Neural cell (in vitro differentiated cells): ENCODE data around the gene ATP6V0E2. TPM values are rescaled to one million over a fixed set of nuclear protein-coding genes. Genes with fewer than 3 reads are reported as not detected.

Source experiments
- H2AFZ ChIP-seq: fragments of 200-600, 300-800 bp; sonication (generic), shearing (Covaris generic); 2 replicates; pipeline ENCODE4 v1.6.0; 2014; ENCODE audit warnings: low read depth, mild to moderate bottlenecking, antibody characterized with exemption, low read length, moderate library complexity
- H3F3A ChIP-seq: fragments of 200-600 bp; shearing (Covaris generic); 2 replicates; pipeline ENCODE4 v1.6.1; 2016; ENCODE audit warnings: mild to moderate bottlenecking, moderate library complexity, mixed read lengths, antibody characterized with exemption, low read length; ENCODE audit not compliant: insufficient read depth, poor library complexity, severe bottlenecking
- H3K27ac ChIP-seq: fragments of 200-600, 300-800 bp; sonication (generic), shearing (Covaris generic); 2 replicates; pipeline ENCODE4 v1.5.1; 2014; ENCODE audit warnings: mild to moderate bottlenecking, low read length, moderate library complexity
- H3K27me3 ChIP-seq: fragments of 300-800, 200-600 bp; sonication (generic), shearing (Covaris generic); 2 replicates; pipeline ENCODE4 v1.6.0; 2014; ENCODE audit warnings: mild to moderate bottlenecking, low read depth, low read length, moderate library complexity; ENCODE audit not compliant: insufficient read depth
- H3K36me3 ChIP-seq: fragments of 300-800, 200-600 bp; sonication (generic), shearing (Covaris generic); 2 replicates; pipeline ENCODE4 v1.5.1; 2014; ENCODE audit warnings: mild to moderate bottlenecking, antibody characterized with exemption, low read length, moderate library complexity; ENCODE audit not compliant: insufficient read depth
- H3K4me2 ChIP-seq: fragments of 300-800, 200-600 bp; sonication (generic), shearing (Covaris generic); 2 replicates; pipeline ENCODE4 v1.6.0; 2014; ENCODE audit warnings: mild to moderate bottlenecking, low read length
- H3K4me3 ChIP-seq: fragments of 300-800, 200-600 bp; sonication (generic), shearing (Covaris generic); 2 replicates; pipeline ENCODE4 v1.5.1; 2014; ENCODE audit warnings: mild to moderate bottlenecking, low read length, moderate library complexity
- H3K79me2 ChIP-seq: fragments of 200-600 bp; shearing (Covaris generic); replicated peaks from 2 replicates; pipeline ENCODE4 v1.6.0; 2014; ENCODE audit warnings: mild to moderate bottlenecking, low read length, moderate library complexity; ENCODE audit not compliant: insufficient read depth
- H3K9ac ChIP-seq: fragments of 300-800, 200-600 bp; sonication (generic), shearing (Covaris generic); 2 replicates; pipeline ENCODE4 v1.6.1; 2016; ENCODE audit warnings: mild to moderate bottlenecking, low read length, mixed read lengths
- H3K9me2 ChIP-seq: fragments of 200-600 bp; shearing (Covaris generic); 2 replicates; pipeline ENCODE4 v1.6.1; 2016; ENCODE audit warnings: mild to moderate bottlenecking, low read length, mixed read lengths; ENCODE audit not compliant: insufficient read depth
- H3K9me3 ChIP-seq: fragments of 200-600, 300-800 bp; sonication (generic), shearing (Covaris generic); 2 replicates; pipeline ENCODE4 v1.6.1; 2016; ENCODE audit warnings: mild to moderate bottlenecking, mixed run types, low read length, moderate library complexity, mixed read lengths
- H4K20me1 ChIP-seq: fragments of 200-600 bp; shearing (Covaris generic); 2 replicates; pipeline ENCODE4 v1.6.1; 2016; ENCODE audit warnings: mild to moderate bottlenecking, mixed run types; ENCODE audit not compliant: insufficient read depth
- CTCF ChIP-seq: fragments of 450-650 bp; IDR thresholded peaks from 2 replicates; pipeline ENCODE4 v1.5.1; 2014; ENCODE audit warnings: antibody characterized with exemption, mild to moderate bottlenecking, moderate library complexity; ENCODE audit not compliant: poor library complexity, severe bottlenecking
- EP300 ChIP-seq: fragments of 450-650 bp; conservative IDR thresholded peaks from 2 replicates; pipeline ENCODE4 v1.6.1; 2014; ENCODE audit warnings: antibody characterized with exemption, mild to moderate bottlenecking, moderate library complexity; ENCODE audit not compliant: poor library complexity, severe bottlenecking
- EZH2 ChIP-seq: fragments of 200-600, 300-800 bp; shearing (Covaris generic), sonication (generic); IDR thresholded peaks from 2 replicates; pipeline ENCODE4 v1.6.1; 2014; ENCODE audit warnings: antibody characterized with exemption, low read length, borderline replicate concordance, mild to moderate bottlenecking; ENCODE audit not compliant: insufficient read depth, poor library complexity, severe bottlenecking
- MXI1 ChIP-seq: fragments of 450-650 bp; conservative IDR thresholded peaks from 2 replicates; pipeline ENCODE4 v1.6.1; 2014; ENCODE audit warnings: antibody characterized with exemption, mild to moderate bottlenecking; ENCODE audit not compliant: poor library complexity, severe bottlenecking
- POLR2AphosphoS5 ChIP-seq: IDR thresholded peaks from 2 replicates; pipeline ENCODE4 v1.6.1; 2012
- RAD21 ChIP-seq: fragments of 450-650 bp; conservative IDR thresholded peaks from 2 replicates; pipeline ENCODE4 v1.6.1; 2014; ENCODE audit warnings: antibody characterized with exemption, mild to moderate bottlenecking, moderate library complexity
- REST ChIP-seq: IDR thresholded peaks from 2 replicates; pipeline ENCODE4 v1.6.1; 2012; ENCODE audit warnings: borderline replicate concordance
- SMC3 ChIP-seq: fragments of 450-650 bp; conservative IDR thresholded peaks from 2 replicates; pipeline ENCODE4 v1.6.1; 2014; ENCODE audit warnings: antibody characterized with exemption, mild to moderate bottlenecking, moderate library complexity; ENCODE audit not compliant: poor library complexity
- TAF1 ChIP-seq: IDR thresholded peaks from 2 replicates; pipeline ENCODE4 v1.6.1; 2012; ENCODE audit warnings: low read depth
- polyA plus RNA-seq: library from polyadenylated mRNA; depleted of rRNA; stranded (reverse); fragments of >200 nt; gene quantifications from 2 replicates; pipeline ENCODE4 v1.2.3, GENCODE V29; 2014

Gene ATP6V0E2
- polyA plus RNA-seq, 1 donor from 2014 or later, result 550 TPM

- Histone ChIP-seq H3K9me2 (no peaks in the 10 kb centered on the region), H3K27me3 (no peaks in the 10 kb centered on the region), H3K9me3 (no peaks in the 10 kb centered on the region), H4K20me1 (no peaks in the 10 kb centered on the region), H3K4me2 (no peak overlapping the region), H3F3A (no peaks in the 10 kb centered on the region), H3K27ac (no peak overlapping the region), H3K79me2 (no peaks in the 10 kb centered on the region), H3K9ac (no peak overlapping the region), H2AFZ (no peak overlapping the region), H3K36me3 (no peaks in the 10 kb centered on the region), H3K4me3 (no peak overlapping the region)
- no peak for TF ChIP-seq POLR2AphosphoS5
These were observed 27.7 kb upstream of the ATP6V0E2 start for GRCh38 chr7:149846021-149846420.

GRCh38 chr7:149846436-149847046, 27.2 kb upstream of the ATP6V0E2 start:
- Histone ChIP-seq H3K9ac (no peak overlapping the region), H3K9me2 (no peaks in the 10 kb centered on the region), H3K36me3 (no peaks in the 10 kb centered on the region), H3K9me3 (no peaks in the 10 kb centered on the region), H3K27ac (no peak overlapping the region), H3K79me2 (no peaks in the 10 kb centered on the region), H3F3A (no peaks in the 10 kb centered on the region), H3K4me2 (no peak overlapping the region), H4K20me1 (no peaks in the 10 kb centered on the region), H3K27me3 (no peaks in the 10 kb centered on the region), H2AFZ (no peak overlapping the region), H3K4me3 (no peak overlapping the region)
- TF ChIP-seq CTCF, result no peak
- no peak for TF ChIP-seq EP300
- TF ChIP-seq SMC3, result no peak
- no peak for TF ChIP-seq POLR2AphosphoS5
- no peak for TF ChIP-seq RAD21
- no peak for TF ChIP-seq EZH2
- TF ChIP-seq MXI1, result no peak
- no peak for TF ChIP-seq TAF1
- no peak for TF ChIP-seq REST

- no peaks in the 10 kb centered on the region for H4K20me1 ChIP-seq
- no peak overlapping the region for H3K4me2 ChIP-seq
- H2AFZ ChIP-seq, result no peak overlapping the region
- H3K4me3 ChIP-seq, result no peak overlapping the region
- H3K9ac ChIP-seq, result no peak overlapping the region
- H3K27ac ChIP-seq, result no peak overlapping the region
- H3F3A ChIP-seq, result no peaks in the 10 kb centered on the region
- H3K36me3 ChIP-seq, result no peaks in the 10 kb centered on the region
- H3K79me2 ChIP-seq, result no peaks in the 10 kb centered on the region
- H3K9me2 ChIP-seq, result no peaks in the 10 kb centered on the region
- TF ChIP-seq REST (no peak), EP300 (no peak)
- H3K9me3 ChIP-seq, result no peaks in the 10 kb centered on the region
- H3K27me3 ChIP-seq, result no peaks in the 10 kb centered on the region
These were observed 24.6 kb upstream of the ATP6V0E2 start for GRCh38 chr7:149849174-149849573.
